Activated gamma-delta T cell treated with Interleukin-2 at 50 U/mL for 16 hours (primary cell): ENCODE measurements around the gene SMG9.

Experiments used
- DNase-seq: peaks from one replicate; pipeline ENCODE4 v3.0.0-alpha.2; 2020

Gene SMG9

GRCh38 chr19:43719918-43720317 is 34.8 kb downstream of the SMG9 start:
- DNase-seq, result no peak

GRCh38 chr19:43719378-43719868 is 35.3 kb downstream of the SMG9 start:
- no peak for DNase-seq

- DNase-seq, result no peak
Measured at GRCh38 chr19:43718627-43719377, 36.0 kb downstream of the SMG9 start.

- DNase-seq, result no peak
Measured at GRCh38 chr19:43715776-43716175, 39.0 kb downstream of the SMG9 start, which contains the start of gene IRGC. IRGC (plus strand) TSS chr19:43716076; CDS start chr19:43718559, 2,483 bp downstream.

GRCh38 chr19:43713208-43713607 is 41.6 kb downstream of the SMG9 start:
- no peak for DNase-seq

- no peak for DNase-seq
Measured at GRCh38 chr19:43711751-43712355, 42.9 kb downstream of the SMG9 start.

GRCh38 chr19:43708716-43709115 is 46.0 kb downstream of the SMG9 start:
- no peak for DNase-seq

GRCh38 chr19:43707158-43707712 is 47.5 kb downstream of the SMG9 start:
- DNase-seq, result no peak

GRCh38 chr19:43705729-43706128 is 49.0 kb downstream of the SMG9 start:
- no peak for DNase-seq

- DNase-seq, result no peak
Measured at GRCh38 chr19:43704002-43704705, 50.6 kb downstream of the SMG9 start.

GRCh38 chr19:43700395-43701000 is 54.3 kb downstream of the SMG9 start:
- no peak for DNase-seq

GRCh38 chr19:43699506-43700394 is 55.0 kb downstream of the SMG9 start:
- no peak for DNase-seq

- no peak for DNase-seq
Measured at GRCh38 chr19:43697295-43697694, 57.5 kb downstream of the SMG9 start.

GRCh38 chr19:43695985-43696704 is 58.6 kb downstream of the SMG9 start:
- no peak for DNase-seq

GRCh38 chr19:43694553-43694952 is 60.2 kb downstream of the SMG9 start:
- DNase-seq, result no peak

GRCh38 chr19:43692877-43693276 is 61.9 kb downstream of the SMG9 start:
- no peak for DNase-seq

GRCh38 chr19:43692385-43692784 is 62.4 kb downstream of the SMG9 start:
- DNase-seq, result no peak

GRCh38 chr19:43691755-43692154 is 63.0 kb downstream of the SMG9 start:
- DNase-seq, result no peak

- no peak for DNase-seq
Measured at GRCh38 chr19:43690890-43691289, 63.9 kb downstream of the SMG9 start.

GRCh38 chr19:43690444-43690843 is 64.3 kb downstream of the SMG9 start:
- DNase-seq, result no peak

GRCh38 chr19:43688059-43688701 is 66.6 kb downstream of the SMG9 start:
- DNase-seq, result no peak
